Nephron progenitor cell (in vitro differentiated cells): Measurements from ENCODE around the gene DEDD.

Experiments
- DNase-seq: peaks from one replicate; pipeline ENCODE4 v3.0.0; 2021
- H3K27ac Mint-ChIP-seq: 2 replicates; pipeline ENCODE4 v1.8.0; 2021; ENCODE audit warnings: mild to moderate bottlenecking, moderate library complexity, mixed read lengths
- H3K27me3 Mint-ChIP-seq: 2 replicates; pipeline ENCODE4 v1.8.0; 2021; ENCODE audit warnings: mild to moderate bottlenecking, low read depth, mixed read lengths; ENCODE audit not compliant: poor library complexity
- H3K36me3 Mint-ChIP-seq: 2 replicates; pipeline ENCODE4 v1.8.0; 2021; ENCODE audit warnings: low read depth, mixed read lengths
- H3K4me1 Mint-ChIP-seq: 2 replicates; pipeline ENCODE4 v1.8.0; 2021; ENCODE audit warnings: mixed read lengths
- H3K4me3 Mint-ChIP-seq: 2 replicates; pipeline ENCODE4 v1.8.0; 2021; ENCODE audit warnings: mild to moderate bottlenecking, moderate library complexity, mixed read lengths
- H3K9me3 Mint-ChIP-seq: 2 replicates; pipeline ENCODE4 v1.8.0; 2021; ENCODE audit warnings: mild to moderate bottlenecking, moderate library complexity, mixed read lengths
- TF ChIP-seq, protein P1 (sequence below): fragments of 200-600 bp; sonication (generic); IDR thresholded peaks from 2 replicates; pipeline ENCODE4 v1.5.0; 2021; ENCODE audit warnings: antibody characterized with exemption

The DEDD gene, protein sequence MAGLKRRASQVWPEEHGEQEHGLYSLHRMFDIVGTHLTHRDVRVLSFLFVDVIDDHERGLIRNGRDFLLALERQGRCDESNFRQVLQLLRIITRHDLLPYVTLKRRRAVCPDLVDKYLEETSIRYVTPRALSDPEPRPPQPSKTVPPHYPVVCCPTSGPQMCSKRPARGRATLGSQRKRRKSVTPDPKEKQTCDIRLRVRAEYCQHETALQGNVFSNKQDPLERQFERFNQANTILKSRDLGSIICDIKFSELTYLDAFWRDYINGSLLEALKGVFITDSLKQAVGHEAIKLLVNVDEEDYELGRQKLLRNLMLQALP

DNA sequence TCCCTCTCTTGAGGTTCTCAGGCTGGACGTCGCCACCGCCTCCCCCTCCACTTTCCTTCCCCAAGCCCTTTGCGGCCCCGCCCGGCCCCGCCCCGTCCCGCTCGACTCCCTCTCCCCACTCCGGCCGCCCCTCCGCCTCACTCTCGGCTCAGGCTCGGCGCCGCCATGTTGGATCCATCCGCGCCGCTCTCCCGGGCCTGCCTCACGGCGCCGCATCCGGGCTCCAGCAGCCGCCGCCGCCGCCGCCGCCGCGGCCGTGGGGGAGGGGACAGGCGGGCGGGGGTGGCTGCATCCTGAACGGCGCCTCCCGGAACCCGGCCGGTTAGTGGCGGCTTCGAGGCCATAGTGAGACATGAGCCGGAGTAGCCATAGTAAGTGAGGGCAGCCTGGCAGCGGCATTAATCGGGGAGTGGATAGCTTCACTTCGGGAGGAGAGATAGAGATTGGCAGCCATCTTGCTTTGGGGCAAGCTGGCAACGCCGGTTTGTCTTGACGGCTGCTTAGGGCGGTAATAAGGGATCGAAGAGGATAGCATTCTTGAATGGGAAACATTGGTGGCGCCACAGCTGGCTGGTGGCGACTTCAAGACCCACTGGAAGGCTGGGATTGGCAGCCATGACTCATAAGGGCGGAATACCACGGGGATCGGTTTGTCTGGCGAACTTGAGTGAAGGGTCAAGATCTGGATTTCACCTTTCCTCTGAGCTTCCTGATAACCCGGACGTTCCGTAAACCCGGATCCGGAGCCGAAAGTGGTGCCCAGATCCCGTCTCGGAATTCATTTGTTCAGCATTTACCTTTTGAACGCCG is at the start of gene DEDD:
Gene DEDD, minus strand, starts transcription at position 258 of the 810 bp plus-strand sequence. CDS start 8,205 bp downstream, outside the sequence.
- Mint-ChIP-seq H3K27ac (peak within 1 kb of the TSS; percentile 98), H3K36me3 (peaks cover 18% of the 10 kb centered on the region), H3K4me3 (no peak within 1 kb of the TSS), H3K9me3 (no peaks in the 10 kb centered on the region), H3K4me1 (peaks cover 69% of the 10 kb centered on the region), H3K27me3 (no peaks in the 10 kb centered on the region)
- peak; percentile 91 for DNase-seq
- TF ChIP-seq, protein P1, sequence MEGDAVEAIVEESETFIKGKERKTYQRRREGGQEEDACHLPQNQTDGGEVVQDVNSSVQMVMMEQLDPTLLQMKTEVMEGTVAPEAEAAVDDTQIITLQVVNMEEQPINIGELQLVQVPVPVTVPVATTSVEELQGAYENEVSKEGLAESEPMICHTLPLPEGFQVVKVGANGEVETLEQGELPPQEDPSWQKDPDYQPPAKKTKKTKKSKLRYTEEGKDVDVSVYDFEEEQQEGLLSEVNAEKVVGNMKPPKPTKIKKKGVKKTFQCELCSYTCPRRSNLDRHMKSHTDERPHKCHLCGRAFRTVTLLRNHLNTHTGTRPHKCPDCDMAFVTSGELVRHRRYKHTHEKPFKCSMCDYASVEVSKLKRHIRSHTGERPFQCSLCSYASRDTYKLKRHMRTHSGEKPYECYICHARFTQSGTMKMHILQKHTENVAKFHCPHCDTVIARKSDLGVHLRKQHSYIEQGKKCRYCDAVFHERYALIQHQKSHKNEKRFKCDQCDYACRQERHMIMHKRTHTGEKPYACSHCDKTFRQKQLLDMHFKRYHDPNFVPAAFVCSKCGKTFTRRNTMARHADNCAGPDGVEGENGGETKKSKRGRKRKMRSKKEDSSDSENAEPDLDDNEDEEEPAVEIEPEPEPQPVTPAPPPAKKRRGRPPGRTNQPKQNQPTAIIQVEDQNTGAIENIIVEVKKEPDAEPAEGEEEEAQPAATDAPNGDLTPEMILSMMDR: no peak

DNA sequence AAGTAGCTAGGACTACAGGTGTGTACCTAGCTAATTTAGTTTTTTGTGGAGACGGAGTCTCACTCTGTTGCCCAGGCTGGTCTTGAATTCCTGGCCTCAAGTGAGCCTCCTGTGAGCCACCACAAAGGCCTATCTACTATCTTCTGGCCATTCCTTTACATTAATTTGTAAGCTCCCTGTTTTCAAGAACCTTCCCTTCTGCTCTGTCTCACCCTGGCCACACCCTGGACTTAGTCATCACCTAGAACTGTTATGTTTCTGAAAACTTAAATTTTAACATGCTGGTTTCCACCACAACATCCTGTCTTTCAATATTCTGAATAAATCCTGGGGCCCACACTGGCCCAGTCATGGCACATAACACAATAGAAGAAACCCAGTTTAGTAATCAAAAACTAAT is 49.7 kb upstream of the DEDD start:
- no peak overlapping the region for H3K4me3 Mint-ChIP-seq
- H3K27me3 Mint-ChIP-seq: peaks cover 17% of the 10 kb centered on the region
- DNase-seq: no peak
- H3K4me1 Mint-ChIP-seq: peaks cover 22% of the 10 kb centered on the region
- TF ChIP-seq, protein P1: no peak
- H3K9me3 Mint-ChIP-seq: no peaks in the 10 kb centered on the region
- H3K27ac Mint-ChIP-seq: no peak overlapping the region
- no peaks in the 10 kb centered on the region for H3K36me3 Mint-ChIP-seq

DNA sequence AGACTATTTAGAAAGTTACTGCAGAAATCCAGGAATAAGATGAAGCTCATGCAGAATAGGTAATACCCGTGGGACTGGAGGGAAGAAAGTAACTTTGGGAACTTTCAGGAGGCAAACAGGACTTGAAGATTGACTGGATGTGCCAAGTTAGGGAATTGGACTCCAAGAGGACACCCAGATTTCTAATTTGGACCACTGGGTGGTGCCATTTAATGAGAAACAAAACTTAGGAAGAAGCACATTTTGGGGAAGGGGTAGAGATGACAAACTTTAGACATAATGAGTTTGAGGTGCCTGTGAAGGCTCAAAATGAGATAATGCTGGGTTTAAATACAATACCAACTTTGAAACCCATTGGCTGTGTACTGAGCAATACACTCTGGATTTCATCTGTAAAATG is 48.2 kb upstream of the DEDD start:
- Mint-ChIP-seq H3K36me3 (no peaks in the 10 kb centered on the region), H3K9me3 (no peaks in the 10 kb centered on the region), H3K4me1 (peaks cover 33% of the 10 kb centered on the region), H3K27ac (no peak overlapping the region), H3K27me3 (peaks cover 12% of the 10 kb centered on the region), H3K4me3 (no peak overlapping the region)
- DNase-seq: no peak
- TF ChIP-seq, protein P1: no peak

DNA sequence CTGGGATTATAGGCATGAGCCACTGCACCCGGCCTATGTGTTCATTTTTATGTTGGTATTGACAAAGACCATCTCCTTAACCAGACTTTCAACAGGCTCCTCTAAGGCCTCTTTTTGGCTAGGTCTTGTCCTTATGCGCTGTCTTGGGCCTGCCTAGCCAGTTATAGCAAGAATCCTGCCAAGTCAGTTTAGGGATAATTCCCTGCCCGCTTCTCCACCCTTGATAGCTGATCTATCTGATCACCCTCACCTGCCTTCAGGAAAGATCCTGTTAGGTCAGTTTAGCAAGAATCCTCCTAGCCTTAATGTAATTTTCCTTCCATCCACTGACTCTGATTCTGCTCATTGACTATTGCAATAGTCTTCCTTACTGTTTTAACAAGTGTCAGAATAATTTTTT is 47.2 kb upstream of the DEDD start:
- TF ChIP-seq, protein P1: no peak
- H3K9me3 Mint-ChIP-seq: no peaks in the 10 kb centered on the region
- H3K4me1 Mint-ChIP-seq: peaks cover 31% of the 10 kb centered on the region
- H3K36me3 Mint-ChIP-seq: peaks cover 1% of the 10 kb centered on the region
- no peak overlapping the region for H3K27ac Mint-ChIP-seq
- H3K27me3 Mint-ChIP-seq: peaks cover 12% of the 10 kb centered on the region
- no peak for DNase-seq
- H3K4me3 Mint-ChIP-seq: no peak overlapping the region

DNA sequence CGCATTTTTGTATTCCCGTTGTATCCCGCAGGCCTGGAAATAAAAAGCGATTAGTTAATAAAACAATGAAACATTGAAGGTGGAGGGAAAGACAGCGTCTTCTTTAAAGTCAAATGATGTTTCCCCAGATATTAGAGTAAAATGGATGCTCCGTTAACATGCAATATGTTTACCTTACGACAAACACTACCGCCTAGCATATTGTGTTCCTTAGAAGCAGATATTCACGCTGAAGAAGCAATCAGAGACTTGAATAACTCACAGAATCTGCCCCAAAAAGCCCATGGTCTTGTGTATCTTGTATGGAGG is 45.4 kb upstream of the DEDD start:
- H3K27me3 Mint-ChIP-seq: peaks cover 10% of the 10 kb centered on the region
- no peaks in the 10 kb centered on the region for H3K9me3 Mint-ChIP-seq
- H3K4me3 Mint-ChIP-seq: peak overlapping the region; percentile 100
- TF ChIP-seq, protein P1: no peak
- no peak for DNase-seq
- H3K36me3 Mint-ChIP-seq: peaks cover 18% of the 10 kb centered on the region
- peaks cover 31% of the 10 kb centered on the region for H3K4me1 Mint-ChIP-seq
- H3K27ac Mint-ChIP-seq: no peak overlapping the region
